Measurements from ENCODE around the gene F7. TPM values are rescaled to one million over a fixed set of nuclear protein-coding genes. Genes with fewer than 3 reads are reported as not detected.

Gene F7
- total RNA-seq, 2 experiments from 2014 or later = 0.20 to 0.45 TPM

- ATAC-seq (no peak), DNase-seq (no peak)
- no peaks in the 10 kb centered on the region for H3K36me3 Mint-ChIP-seq (ENCODE audit: low read depth)
- no peak overlapping the region for H3K27ac Mint-ChIP-seq
- no peaks in the 10 kb centered on the region for H3K27me3 Mint-ChIP-seq
- intact Hi-C loops (cut with micrococcal nuclease) = no loop called here
- TF ChIP-seq CTCF (IDR thresholded peaks at IDR 0.05) = no peak
- ChIA-PET POLR2A (interaction anchor here (0.6 kb wide), 1 partner anchor 9 kb away, joined by 3 read pairs; no protein-coding TSS in a partner anchor), CTCF (no interaction called here)
- no peak overlapping the region for H3K4me3 Mint-ChIP-seq
- H3K9me3 Mint-ChIP-seq = no peaks in the 10 kb centered on the region
- H3K4me1 Mint-ChIP-seq (ENCODE audit: low read depth) = no peaks in the 10 kb centered on the region
These were observed 10.2 kb upstream of the F7 start for GRCh38 chr13:113095146-113096051.

GRCh38 chr13:113096052-113096744 is 9.4 kb upstream of the F7 start:
- Mint-ChIP-seq H3K27ac (no peak overlapping the region), H3K36me3 (ENCODE audit: low read depth) (no peaks in the 10 kb centered on the region), H3K27me3 (no peaks in the 10 kb centered on the region), H3K9me3 (no peaks in the 10 kb centered on the region), H3K4me3 (no peak overlapping the region), H3K4me1 (ENCODE audit: low read depth) (no peaks in the 10 kb centered on the region)
- ChIA-PET CTCF (no interaction called here), POLR2A (interaction anchor here (0.6 kb wide), 1 partner anchor 8 kb away, joined by 3 read pairs; no protein-coding TSS in a partner anchor)
- no peak for DNase-seq
- no peak for TF ChIP-seq CTCF (IDR thresholded peaks at IDR 0.05)
- ATAC-seq = no peak
- intact Hi-C loops (cut with micrococcal nuclease) = no loop called here

- no peak overlapping the region for H3K27ac Mint-ChIP-seq
- no peak for ATAC-seq
- no peaks in the 10 kb centered on the region for H3K27me3 Mint-ChIP-seq
- DNase-seq = no peak
- H3K9me3 Mint-ChIP-seq = no peaks in the 10 kb centered on the region
- no peak for TF ChIP-seq CTCF (IDR thresholded peaks at IDR 0.05)
- no peaks in the 10 kb centered on the region for H3K4me1 Mint-ChIP-seq (ENCODE audit: low read depth)
- ChIA-PET CTCF (no interaction called here), POLR2A (no interaction called here)
- H3K36me3 Mint-ChIP-seq (ENCODE audit: low read depth) = no peaks in the 10 kb centered on the region
- H3K4me3 Mint-ChIP-seq = no peak overlapping the region
- intact Hi-C loops (cut with micrococcal nuclease) = no loop called here
These were observed 8.8 kb upstream of the F7 start for GRCh38 chr13:113096745-113097305.

GRCh38 chr13:113097651-113098050 is 7.9 kb upstream of the F7 start:
- Mint-ChIP-seq H3K4me3 (no peak overlapping the region), H3K27ac (no peak overlapping the region), H3K36me3 (ENCODE audit: low read depth) (no peaks in the 10 kb centered on the region), H3K9me3 (no peaks in the 10 kb centered on the region), H3K4me1 (ENCODE audit: low read depth) (no peaks in the 10 kb centered on the region), H3K27me3 (no peaks in the 10 kb centered on the region)
- intact Hi-C loops (cut with micrococcal nuclease) = no loop called here
- DNase-seq = no peak
- CTCF ChIA-PET = no interaction called here
- ATAC-seq = no peak
- TF ChIP-seq CTCF (IDR thresholded peaks at IDR 0.05) = no peak
- POLR2A ChIA-PET = no interaction called here

Measured in activated CD8-positive, alpha-beta T cell treated with anti-CD3 and anti-CD28 coated beads for 36 hours (primary cell).